ENCODE results near the gene MIGA2.
"Not testable (repeated sequence)": the region's sequence is repeated elsewhere in the genome, so short reads cannot be mapped to it uniquely, and the experiment has no call there.

MIGA2 gene

DNA sequence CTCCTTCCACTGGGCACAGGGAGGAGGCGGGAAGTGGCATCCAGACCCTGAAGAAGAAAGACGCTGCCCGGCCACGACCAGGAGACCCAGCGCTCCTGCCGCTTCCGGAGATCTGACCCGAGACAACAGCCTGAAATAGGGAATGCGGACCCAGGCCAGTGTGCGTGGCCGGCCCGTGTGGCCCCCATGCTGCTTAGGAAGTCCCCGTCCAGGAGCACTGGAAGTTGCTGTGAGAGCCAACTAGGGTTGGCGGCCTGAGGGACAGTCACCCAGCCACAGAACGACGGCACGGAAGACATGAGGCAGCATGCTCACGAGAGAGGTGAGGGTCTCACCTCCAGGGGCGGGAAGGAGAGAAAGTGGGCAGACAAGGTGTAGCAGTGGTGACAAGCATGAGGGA lies 25.3 kb upstream of the MIGA2 start:
- ATAC-seq: no peak
- no peak for DNase-seq

- DNase-seq (no peak), ATAC-seq (no peak)
Observed at GRCh38 chr9:129011761-129012181, 24.7 kb upstream of the MIGA2 start.

DNA sequence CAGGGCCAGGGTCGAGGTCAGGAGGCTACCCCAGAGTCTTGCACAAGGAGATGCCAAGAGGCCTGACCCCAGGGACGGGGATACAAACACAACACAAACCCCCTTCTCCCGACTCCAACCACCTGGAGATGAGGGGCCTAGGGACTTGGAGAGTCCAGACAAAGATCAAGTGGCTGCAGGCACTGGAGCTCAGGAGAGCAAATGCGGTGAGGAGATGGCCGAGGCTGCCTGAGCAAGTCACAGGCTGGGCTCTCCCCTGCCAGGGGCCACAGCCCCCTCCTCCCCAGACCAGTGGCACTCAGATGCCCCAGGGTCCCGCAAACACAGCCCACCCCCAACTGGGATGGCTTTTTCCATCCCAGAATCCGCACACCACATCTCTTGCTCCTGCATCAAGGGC lies 24.1 kb upstream of the MIGA2 start:
- DNase-seq (no peak), ATAC-seq (no peak)

DNA sequence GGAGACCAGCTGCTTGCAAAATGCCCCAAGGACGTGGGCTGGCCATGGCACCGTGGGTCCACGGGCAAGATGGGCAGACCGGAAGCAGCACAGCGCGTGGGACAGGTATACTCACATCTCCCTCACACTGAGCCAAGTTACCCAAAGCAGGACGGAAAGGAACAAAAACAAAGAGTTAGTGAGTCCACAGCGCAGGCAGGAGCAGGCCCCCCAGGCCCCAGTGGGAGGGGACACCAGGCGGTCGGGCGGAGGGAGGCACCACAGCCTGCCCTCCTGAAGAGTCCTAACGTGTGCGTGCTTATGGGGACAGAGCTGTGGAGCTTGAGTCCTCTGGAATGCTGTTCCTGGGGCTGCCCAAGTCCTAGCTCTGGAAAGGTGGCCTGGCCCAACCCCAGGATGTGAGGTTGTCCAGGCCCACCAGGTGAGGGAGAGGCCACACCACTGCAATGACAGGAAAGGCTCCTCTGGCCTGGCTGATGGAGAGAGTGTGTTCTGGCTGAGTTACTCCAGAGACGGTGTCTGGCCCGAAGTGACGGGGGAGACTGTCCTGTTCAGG lies 23.5 kb upstream of the MIGA2 start:
- ATAC-seq: no peak
- no peak for DNase-seq

DNA sequence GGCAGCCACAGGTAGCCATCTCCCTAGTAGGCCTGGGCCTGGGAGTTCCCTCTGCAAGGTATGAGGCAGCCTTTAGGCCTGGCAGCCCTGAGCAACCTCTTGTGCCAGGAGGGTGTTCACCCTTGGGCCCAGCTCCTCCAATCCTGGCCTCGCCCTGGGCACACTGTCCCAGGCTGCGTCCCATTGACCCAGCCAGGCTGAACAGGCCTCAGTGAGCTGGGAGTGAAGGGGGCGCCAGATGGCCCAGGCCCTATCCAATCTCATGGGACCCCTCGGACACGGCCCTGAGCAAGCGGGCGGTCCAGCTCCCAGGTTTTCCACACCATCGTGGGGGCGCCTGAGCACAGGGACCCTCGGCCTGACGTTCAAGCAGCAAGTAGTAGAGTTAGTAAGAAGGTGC lies 22.8 kb upstream of the MIGA2 start:
- DNase-seq: no peak
- ATAC-seq: no peak

GRCh38 chr9:129014124-129014523 lies 22.3 kb upstream of the MIGA2 start:
- DNase-seq (no peak), ATAC-seq (no peak)

- ATAC-seq (no peak), DNase-seq (no peak)
Observed at GRCh38 chr9:129014608-129015007, 21.8 kb upstream of the MIGA2 start.

- ATAC-seq: no peak
- DNase-seq: no peak
Observed at GRCh38 chr9:129021091-129021490, 15.3 kb upstream of the MIGA2 start.

DNA sequence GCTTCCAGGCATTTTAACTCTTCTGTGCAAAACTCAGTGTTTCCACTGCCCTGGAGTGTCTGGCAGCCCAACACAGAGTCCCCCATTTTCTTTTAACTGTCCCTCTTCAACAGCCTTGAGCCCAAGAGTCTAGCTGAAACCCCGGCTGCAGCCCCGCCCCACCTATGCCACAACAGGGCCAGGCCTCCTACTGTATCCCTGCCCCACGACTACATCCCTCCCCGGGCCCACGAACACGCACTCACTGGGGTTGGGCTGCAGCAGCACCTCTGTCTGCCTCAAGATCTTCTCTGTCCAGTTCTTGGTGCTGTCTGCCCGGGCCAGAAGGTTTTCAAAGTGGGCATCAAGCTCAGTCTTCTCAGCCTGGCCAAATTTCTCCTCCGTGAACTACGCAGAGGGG lies 14.4 kb upstream of the MIGA2 start:
- DNase-seq (no peak), ATAC-seq (no peak)

GRCh38 chr9:129023036-129023907 lies 13.2 kb upstream of the MIGA2 start:
- ATAC-seq (no peak), DNase-seq (no peak)

GRCh38 chr9:129023908-129024233 lies 12.6 kb upstream of the MIGA2 start:
- ATAC-seq: no peak
- no peak for DNase-seq

- DNase-seq (no peak), ATAC-seq (no peak)
Observed at GRCh38 chr9:129026442-129027223, 9.8 kb upstream of the MIGA2 start.

DNA sequence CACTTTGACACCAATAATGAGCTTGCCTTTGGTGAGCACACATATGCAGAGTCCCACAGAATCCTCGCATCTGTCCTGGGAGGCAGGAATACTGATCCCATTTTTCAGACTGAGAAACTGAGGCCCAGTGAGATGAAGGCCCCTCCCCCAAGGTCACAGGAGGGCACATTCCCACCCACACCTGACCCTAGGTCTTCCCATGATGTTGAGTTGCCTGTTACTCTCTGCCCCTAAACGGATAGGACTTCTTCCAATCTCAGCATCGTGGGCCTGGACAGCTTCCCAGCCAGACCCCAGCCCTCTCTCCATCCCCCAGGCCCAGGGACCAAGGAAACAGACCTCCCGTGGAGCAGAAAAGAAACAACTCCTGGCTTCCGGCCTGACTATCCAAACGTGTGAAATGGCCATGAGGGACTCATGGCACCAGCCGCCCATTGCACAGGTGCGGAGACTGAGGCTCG lies 9.2 kb upstream of the MIGA2 start:
- no peak for DNase-seq
- ATAC-seq: no peak

GRCh38 chr9:129027685-129028191 lies 8.7 kb upstream of the MIGA2 start:
- ATAC-seq (peak; percentile 60), DNase-seq (no peak)

GRCh38 chr9:129028192-129028966 lies 8.0 kb upstream of the MIGA2 start, which contains the start of gene SH3GLB2:
Gene SH3GLB2, minus strand, starts transcription at chr9:129028331. Its CDS starts 177 bp downstream, at chr9:129028154.
- ATAC-seq (peak; percentile 90), DNase-seq (peak; percentile 98)

DNA sequence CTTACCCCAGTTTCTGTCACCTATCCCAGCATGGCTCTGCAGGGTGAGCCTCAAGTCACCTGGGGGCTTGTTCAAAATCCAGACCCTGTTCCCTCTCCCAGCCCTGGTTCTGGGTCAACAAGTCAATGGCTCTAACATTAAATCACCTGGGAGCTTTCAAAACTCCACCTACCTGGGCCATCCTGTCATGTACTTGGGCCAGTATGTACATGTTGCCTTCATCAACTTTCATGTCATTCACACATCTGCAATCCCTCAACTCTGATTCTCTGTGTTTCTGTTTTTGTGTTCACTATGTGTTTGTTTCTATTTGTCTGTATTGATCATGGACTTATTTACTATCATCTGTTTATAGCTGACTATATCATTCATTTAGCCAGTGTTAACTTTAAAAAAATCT lies 6.2 kb upstream of the MIGA2 start:
- ATAC-seq (no peak), DNase-seq (no peak)

- ATAC-seq (no peak), DNase-seq (no peak)
Observed at GRCh38 chr9:129031514-129031913, 4.9 kb upstream of the MIGA2 start.

DNA sequence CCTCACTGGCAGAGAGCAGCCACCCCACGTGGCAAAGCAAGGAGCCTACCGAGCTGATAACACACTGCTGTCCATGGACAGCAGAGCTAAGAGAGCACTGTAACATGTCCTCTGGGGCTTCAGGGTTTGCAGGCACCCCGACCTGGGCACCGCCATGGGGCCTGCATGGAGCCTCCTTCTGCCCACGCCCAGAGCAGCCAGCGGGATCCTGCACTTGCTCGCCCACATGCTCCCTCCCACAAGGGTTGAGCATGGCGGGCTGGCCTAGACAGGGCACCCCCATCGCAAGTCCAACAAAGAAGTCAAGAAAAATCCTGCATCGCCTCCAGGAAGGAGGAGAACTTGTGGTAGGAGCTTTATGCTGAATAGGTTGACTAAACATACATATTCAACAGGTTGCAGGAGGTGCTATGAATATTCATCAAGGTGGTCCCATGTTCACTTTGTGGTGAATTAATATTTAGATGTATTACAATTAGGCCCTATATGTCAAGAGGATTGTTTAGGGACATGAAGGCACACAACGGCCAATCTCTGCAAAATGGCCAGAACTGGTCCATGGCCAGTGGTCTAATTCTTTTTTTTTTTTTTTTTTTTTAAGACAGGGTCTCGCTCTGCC lies 3.8 kb upstream of the MIGA2 start:
- ATAC-seq (no peak), DNase-seq (no peak)

DNA sequence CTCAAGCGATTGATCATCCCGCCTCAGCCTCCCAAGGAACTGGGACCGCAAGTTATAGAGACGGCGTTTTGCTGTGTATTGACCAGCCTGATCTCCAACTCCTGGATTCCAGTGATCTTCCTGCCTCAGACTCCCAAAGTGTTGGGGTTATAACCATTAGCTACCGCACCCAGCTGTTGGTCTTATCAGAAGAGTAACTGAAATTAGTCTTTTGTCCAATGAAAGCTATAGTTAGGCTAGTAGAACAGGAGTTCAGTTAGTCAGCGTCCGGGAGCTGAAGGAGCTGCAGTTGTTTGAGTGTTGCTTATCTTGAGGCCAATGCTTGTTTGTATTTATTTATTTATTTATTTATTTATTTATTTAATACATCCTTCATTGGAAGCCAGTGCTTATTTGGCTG lies 3.2 kb upstream of the MIGA2 start:
- DNase-seq (no peak), ATAC-seq (no peak)

GRCh38 chr9:129035838-129036237 lies 588 bp upstream of the MIGA2 start:
- not testable (repeated sequence) for DNase-seq
- peak; percentile 4 for ATAC-seq

DNA sequence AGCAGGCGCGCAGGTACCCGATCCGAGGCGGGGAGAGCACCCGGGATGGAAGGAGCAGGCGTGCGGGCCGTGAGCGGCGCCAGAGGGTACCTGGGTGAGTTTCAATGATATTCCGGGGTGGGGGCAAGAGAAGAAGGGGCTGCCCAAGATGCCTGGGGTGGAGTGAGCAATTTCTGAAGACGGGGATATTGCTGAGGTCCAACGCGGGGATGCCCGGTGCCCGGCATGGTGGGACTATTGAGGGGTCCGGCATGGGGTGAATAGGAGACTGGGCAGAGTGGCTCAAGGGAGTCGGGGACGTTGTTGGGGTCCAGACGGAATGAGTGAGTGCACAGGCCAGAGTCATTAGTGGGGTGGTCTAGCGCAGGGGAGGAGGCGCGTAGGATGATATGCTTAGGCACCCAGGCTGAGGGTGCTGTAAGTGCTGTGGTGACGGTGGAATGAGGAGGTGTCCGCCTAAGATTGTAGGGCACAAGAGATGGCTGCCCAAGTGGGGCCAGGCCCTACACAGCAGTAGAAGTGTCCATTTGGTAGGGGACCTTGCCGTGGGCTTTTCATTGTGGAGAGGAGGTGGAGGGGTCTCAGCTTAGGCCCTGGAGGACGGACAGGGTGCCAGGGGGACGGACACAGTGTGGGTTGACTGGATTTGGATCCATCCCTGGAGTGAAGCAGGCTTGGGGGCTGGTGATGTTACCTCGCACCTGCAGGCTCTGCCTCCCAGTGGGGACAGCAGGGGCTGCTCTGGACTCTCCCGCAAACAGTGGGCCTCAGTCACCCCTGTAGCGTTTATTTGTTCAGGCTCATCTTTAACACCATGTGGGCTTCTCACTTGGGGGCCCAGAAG lies 719 bp downstream of the MIGA2 start:
- ATAC-seq (no peak), DNase-seq (no peak)
